ENCODE measurements around the gene EPB41L4A. TPM values are rescaled to one million over a fixed set of nuclear protein-coding genes. Genes with fewer than 3 reads are reported as not detected.

The EPB41L4A gene
- total RNA-seq, 1 experiment from 2014 or later, result 0.87 TPM

GRCh38 chr5:112304743-112305142, 114.3 kb downstream of the EPB41L4A start:
- no TSS peak for BruUV-seq (replicated peaks)
- H3K9me3 ChIP-seq (ENCODE audit: control insufficient read depth, insufficient read depth, low read depth, low read length), result no peaks in the 10 kb centered on the region
- no peaks in the 10 kb centered on the region for H3K4me1 ChIP-seq (ENCODE audit: control insufficient read depth, insufficient read depth, low read length)
- H3K36me3 ChIP-seq (ENCODE audit: control insufficient read depth, insufficient read depth, low read length), result no peaks in the 10 kb centered on the region
- H3K4me3 ChIP-seq (ENCODE audit: low read depth in 2 of 2, low read length in 2 of 2), result no peak overlapping the region
- TF ChIP-seq SIN3A (IDR thresholded peaks at IDR 0.05; ENCODE audit: borderline replicate concordance, insufficient read depth, low read depth, low read length) (no peak), CTCF (IDR thresholded peaks at IDR 0.05) (no peak), TCF7L2 (IDR thresholded peaks at IDR 0.05; ENCODE audit: low read depth, low read length) (no peak), POLR2AphosphoS5 (IDR thresholded peaks at IDR 0.05; ENCODE audit: low read depth, low read length) (no peak)
- TF ChIP-seq, protein P1, sequence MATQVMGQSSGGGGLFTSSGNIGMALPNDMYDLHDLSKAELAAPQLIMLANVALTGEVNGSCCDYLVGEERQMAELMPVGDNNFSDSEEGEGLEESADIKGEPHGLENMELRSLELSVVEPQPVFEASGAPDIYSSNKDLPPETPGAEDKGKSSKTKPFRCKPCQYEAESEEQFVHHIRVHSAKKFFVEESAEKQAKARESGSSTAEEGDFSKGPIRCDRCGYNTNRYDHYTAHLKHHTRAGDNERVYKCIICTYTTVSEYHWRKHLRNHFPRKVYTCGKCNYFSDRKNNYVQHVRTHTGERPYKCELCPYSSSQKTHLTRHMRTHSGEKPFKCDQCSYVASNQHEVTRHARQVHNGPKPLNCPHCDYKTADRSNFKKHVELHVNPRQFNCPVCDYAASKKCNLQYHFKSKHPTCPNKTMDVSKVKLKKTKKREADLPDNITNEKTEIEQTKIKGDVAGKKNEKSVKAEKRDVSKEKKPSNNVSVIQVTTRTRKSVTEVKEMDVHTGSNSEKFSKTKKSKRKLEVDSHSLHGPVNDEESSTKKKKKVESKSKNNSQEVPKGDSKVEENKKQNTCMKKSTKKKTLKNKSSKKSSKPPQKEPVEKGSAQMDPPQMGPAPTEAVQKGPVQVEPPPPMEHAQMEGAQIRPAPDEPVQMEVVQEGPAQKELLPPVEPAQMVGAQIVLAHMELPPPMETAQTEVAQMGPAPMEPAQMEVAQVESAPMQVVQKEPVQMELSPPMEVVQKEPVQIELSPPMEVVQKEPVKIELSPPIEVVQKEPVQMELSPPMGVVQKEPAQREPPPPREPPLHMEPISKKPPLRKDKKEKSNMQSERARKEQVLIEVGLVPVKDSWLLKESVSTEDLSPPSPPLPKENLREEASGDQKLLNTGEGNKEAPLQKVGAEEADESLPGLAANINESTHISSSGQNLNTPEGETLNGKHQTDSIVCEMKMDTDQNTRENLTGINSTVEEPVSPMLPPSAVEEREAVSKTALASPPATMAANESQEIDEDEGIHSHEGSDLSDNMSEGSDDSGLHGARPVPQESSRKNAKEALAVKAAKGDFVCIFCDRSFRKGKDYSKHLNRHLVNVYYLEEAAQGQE (IDR thresholded peaks at IDR 0.05; ENCODE audit: insufficient read depth in 1 of 2, low read depth in 2 of 2, low read length in 1 of 2), result no peak
- intact Hi-C loops (cut with micrococcal nuclease; ENCODE audit: unreplicated experiment), result no loop called here
- in situ Hi-C loops (cut with HindIII; ENCODE audit: low pct_unique_long_range_greater_than_20kb, low sequenced_read_pairs), result no loop called here
- ATAC-seq, result no peak
- ChIA-PET POLR2A (no interaction called here), CTCF (no interaction called here)
- DNase-seq (ENCODE audit: low read depth, low spot score), result no peak
- no peaks in the 10 kb centered on the region for H3K27me3 ChIP-seq (ENCODE audit: control insufficient read depth, insufficient read depth, low read length)
- H3K27ac ChIP-seq (ENCODE audit: low read length), result no peak overlapping the region

- Histone ChIP-seq H3K4me3 (ENCODE audit: low read depth in 2 of 2, low read length in 2 of 2) (no peak overlapping the region), H3K4me1 (ENCODE audit: control insufficient read depth, insufficient read depth, low read length) (no peaks in the 10 kb centered on the region), H3K9me3 (ENCODE audit: control insufficient read depth, insufficient read depth, low read depth, low read length) (no peaks in the 10 kb centered on the region), H3K36me3 (ENCODE audit: control insufficient read depth, insufficient read depth, low read length) (no peaks in the 10 kb centered on the region), H3K27ac (ENCODE audit: low read length) (no peak overlapping the region), H3K27me3 (ENCODE audit: control insufficient read depth, insufficient read depth, low read length) (no peaks in the 10 kb centered on the region)
- DNase-seq (ENCODE audit: low read depth, low spot score) (no peak), ATAC-seq (no peak)
- TF ChIP-seq SIN3A (IDR thresholded peaks at IDR 0.05; ENCODE audit: borderline replicate concordance, insufficient read depth, low read depth, low read length), result no peak
- no peak for TF ChIP-seq POLR2AphosphoS5 (IDR thresholded peaks at IDR 0.05; ENCODE audit: low read depth, low read length)
- TF ChIP-seq, protein P1 (IDR thresholded peaks at IDR 0.05; ENCODE audit: insufficient read depth in 1 of 2, low read depth in 2 of 2, low read length in 1 of 2), result no peak
- no peak for TF ChIP-seq TCF7L2 (IDR thresholded peaks at IDR 0.05; ENCODE audit: low read depth, low read length)
- TF ChIP-seq CTCF (IDR thresholded peaks at IDR 0.05), result no peak
- ChIA-PET POLR2A (no interaction called here), CTCF (no interaction called here)
- intact Hi-C loops (cut with micrococcal nuclease; ENCODE audit: unreplicated experiment) (no loop called here), in situ Hi-C loops (cut with HindIII; ENCODE audit: low pct_unique_long_range_greater_than_20kb, low sequenced_read_pairs) (no loop called here)
- BruUV-seq (replicated peaks), result no TSS peak
Measured at GRCh38 chr5:112303685-112304084, 115.4 kb downstream of the EPB41L4A start.
